SIG-M5 treated with dmso at 0.1 percent for 504 hours (cell line): ENCODE data around the gene SIRT7.

ENCODE experiments used
- DNase-seq: peaks from one replicate; lab custom pipeline; 2025; ENCODE audit not compliant: unreplicated experiment; lab: John Stamatoyannopoulos, UW

SIRT7 gene

DNA sequence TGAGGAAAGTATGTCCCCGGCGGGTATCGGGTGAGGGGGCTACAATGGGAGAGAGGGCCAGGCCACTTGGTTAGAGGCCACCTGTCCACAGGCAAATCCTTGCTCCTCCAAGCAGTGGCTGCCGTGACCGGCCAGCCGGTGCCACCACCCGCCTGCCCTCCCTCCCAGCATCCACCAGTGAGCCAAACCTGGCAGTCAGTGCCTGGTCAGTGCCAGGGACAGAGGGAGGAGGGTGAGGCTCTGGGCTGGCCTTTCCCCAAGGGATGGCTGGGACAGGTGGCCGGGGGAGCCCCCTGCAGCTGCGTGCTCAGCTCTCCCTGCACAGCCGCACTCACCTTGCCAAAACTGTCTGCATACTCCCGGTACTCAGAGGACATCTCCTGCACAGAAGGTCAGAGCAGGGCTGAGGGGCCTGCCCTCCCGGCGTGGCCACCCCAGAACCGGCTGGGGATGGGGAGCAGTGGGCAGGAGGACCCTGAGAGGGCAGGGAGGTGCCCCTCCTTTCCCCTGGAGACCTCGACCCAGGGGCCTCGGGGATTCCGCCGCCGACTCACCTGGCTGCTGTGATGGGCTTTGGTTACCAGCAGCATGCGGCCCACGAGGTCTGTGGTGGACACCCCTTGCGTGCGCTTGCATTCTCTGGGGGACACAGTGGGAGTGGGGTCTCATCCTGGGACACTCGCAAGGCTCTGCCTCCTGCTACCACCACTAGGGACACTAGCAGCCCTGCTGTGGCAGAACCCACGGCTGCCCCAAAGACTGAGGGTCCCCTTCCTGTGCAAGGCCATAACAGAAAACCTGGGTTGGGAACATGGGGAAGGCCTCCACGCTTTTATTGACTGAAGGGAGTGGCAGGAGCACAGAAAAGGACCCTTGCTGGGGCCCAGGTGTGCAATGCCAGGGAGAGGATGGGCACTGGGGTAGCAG lies 10.5 kb downstream of the SIRT7 start:
- DNase-seq: no peak

GRCh38 chr17:81906476-81907218 lies 11.3 kb downstream of the SIRT7 start:
- no peak for DNase-seq

- DNase-seq: no peak
These were observed 12.0 kb downstream of the SIRT7 start for GRCh38 chr17:81905993-81906392.

DNA sequence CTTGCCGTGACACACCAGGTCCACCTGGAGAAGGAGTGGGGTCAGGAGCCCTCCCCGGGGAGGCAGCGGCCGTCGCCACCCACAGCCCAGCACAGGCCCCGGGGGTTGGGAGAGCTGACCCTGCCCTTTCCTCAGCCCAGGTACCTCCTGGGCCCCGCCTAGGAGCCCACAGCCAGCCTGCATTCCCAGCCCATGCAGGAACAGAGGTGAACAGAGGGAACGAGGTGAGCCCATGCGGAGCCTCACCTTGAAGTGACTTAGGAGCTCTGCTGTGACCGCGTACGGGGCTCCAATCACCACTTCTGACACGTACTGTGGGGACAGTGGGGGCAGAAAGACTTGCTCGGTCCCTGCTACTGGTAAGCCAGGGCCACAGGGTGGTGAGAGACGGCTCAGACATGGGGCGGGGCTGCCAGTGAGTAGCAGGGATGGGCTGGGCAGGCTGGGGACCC lies 12.5 kb downstream of the SIRT7 start:
- DNase-seq: no peak

- no peak for DNase-seq
These were observed 13.2 kb downstream of the SIRT7 start for GRCh38 chr17:81904600-81905423.

DNA sequence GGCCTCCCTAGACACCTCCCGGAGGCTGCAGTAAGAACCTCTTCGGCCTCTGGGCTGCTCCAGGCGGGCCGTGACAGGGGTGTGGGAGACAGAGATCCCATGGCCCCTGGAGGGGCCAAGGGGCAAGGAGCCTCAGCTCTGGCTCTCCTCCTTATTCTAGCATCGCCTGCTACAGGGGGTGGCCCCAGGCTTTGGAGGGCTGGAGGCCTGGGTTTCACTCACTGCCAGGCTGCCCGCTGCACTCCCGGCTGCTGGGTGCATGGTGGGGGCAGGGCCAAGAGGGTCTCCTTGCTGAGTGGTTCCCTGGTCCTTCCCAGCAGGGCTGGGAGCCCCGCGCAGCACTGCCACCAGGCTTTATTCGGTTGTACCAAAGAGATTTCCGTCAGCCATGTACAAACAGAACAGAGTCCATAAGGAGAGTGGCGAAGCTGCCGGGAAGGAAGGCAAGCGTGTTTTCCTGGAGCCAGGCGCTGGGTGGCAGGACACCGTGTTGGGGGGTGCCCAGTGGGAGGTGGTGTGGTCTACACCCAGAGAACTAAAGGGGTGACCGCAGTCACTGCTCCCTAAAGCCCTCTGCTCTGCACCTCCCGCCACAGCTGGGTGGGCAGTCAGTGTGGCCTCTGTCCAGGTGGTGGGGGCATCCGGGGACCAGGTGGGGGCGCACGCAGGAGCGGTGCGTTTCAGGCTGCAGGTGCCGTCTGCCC lies 13.9 kb downstream of the SIRT7 start:
- no peak for DNase-seq

- DNase-seq: no peak
These were observed 14.6 kb downstream of the SIRT7 start for GRCh38 chr17:81903415-81903831.

- DNase-seq: no peak
These were observed 15.1 kb downstream of the SIRT7 start for GRCh38 chr17:81902653-81903414.

DNA sequence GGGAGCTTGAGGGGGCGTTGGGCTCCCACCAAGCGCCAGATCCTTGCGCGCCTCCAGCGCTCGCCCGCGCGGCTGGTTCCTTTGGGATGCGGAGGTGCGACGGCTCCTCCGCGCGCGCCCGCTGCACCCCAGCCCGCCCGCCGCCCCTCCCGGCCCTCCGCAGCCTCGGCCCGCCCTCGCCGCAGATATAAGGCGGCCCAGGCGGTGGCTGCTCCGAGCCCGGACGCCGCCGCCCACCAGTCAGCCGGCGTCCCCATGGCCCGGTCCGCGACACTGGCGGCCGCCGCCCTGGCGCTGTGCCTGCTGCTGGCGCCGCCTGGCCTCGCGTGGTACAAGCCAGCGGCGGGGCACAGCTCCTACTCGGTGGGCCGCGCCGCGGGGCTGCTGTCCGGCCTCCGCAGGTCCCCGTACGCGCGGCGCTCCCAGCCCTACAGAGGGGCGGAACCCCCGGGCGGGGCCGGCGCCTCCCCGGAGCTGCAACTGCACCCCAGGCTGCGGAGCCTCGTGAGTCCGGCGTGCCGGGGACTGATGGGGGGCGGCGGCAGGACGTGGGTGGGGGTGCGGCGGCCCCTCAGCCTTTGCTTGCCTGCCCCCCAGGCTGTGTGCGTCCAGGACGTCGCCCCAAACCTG lies 15.8 kb downstream of the SIRT7 start, which contains the start of gene NPB:
TSS of gene NPB (plus strand) at position 216 of the 630 bp plus-strand sequence. CDS start at position 256, 40 bp downstream.
- DNase-seq: no peak

- no peak for DNase-seq
These were observed 16.6 kb downstream of the SIRT7 start for GRCh38 chr17:81901167-81902022.

GRCh38 chr17:81900181-81900820 lies 17.7 kb downstream of the SIRT7 start:
- DNase-seq: no peak

GRCh38 chr17:81899514-81900166 lies 18.3 kb downstream of the SIRT7 start:
- DNase-seq: no peak

GRCh38 chr17:81898885-81899284 lies 19.1 kb downstream of the SIRT7 start:
- no peak for DNase-seq

- no peak for DNase-seq
These were observed 19.7 kb downstream of the SIRT7 start for GRCh38 chr17:81898029-81898866.

DNA sequence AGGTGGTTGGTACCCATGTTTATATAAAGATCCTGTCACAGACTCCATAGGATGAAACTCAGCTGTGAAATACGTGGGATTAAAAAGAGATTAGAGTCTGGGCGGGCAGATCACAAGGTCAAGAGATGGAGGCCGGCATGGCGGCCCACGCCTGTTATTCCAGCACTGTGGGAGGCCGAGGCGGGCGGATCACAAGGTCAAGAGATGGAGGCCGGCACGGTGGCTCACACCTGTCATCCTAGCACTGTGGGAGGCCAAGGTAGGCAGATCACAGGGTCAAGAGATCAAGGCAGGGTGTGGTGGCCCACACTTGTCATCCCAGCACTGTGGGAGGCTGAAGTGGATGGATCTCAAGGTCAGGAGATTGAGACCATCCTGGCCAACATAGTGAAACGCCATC lies 22.6 kb downstream of the SIRT7 start:
- DNase-seq: no peak

- no peak for DNase-seq
These were observed 26.7 kb downstream of the SIRT7 start for GRCh38 chr17:81891303-81891552.
